ENCODE results near the gene SLC1A7. TPM values are rescaled to one million over a fixed set of nuclear protein-coding genes. Genes with fewer than 3 reads are reported as not detected.

Gene SLC1A7
- total RNA-seq, 1 donor from 2014 or later, result 21.1 TPM

GRCh38 chr1:53091841-53092645 is 50.4 kb downstream of the SLC1A7 start:
- DNase-seq (ENCODE audit: low spot score), result no peak

GRCh38 chr1:53090227-53091147 is 52.0 kb downstream of the SLC1A7 start:
- DNase-seq (ENCODE audit: low spot score), result peak; percentile 49

- peak; percentile 81 for DNase-seq (ENCODE audit: low spot score)
These were observed 52.8 kb downstream of the SLC1A7 start for GRCh38 chr1:53089478-53090226.

GRCh38 chr1:53088616-53089300 is 53.7 kb downstream of the SLC1A7 start:
- DNase-seq (ENCODE audit: low spot score), result no peak

- DNase-seq (ENCODE audit: low spot score), result no peak
These were observed 54.8 kb downstream of the SLC1A7 start for GRCh38 chr1:53087332-53088285.

GRCh38 chr1:53086491-53087070 is 55.9 kb downstream of the SLC1A7 start:
- no peak for DNase-seq (ENCODE audit: low spot score)

GRCh38 chr1:53085405-53085804 is 57.0 kb downstream of the SLC1A7 start:
- DNase-seq (ENCODE audit: low spot score), result no peak

- no peak for DNase-seq (ENCODE audit: low spot score)
These were observed 57.9 kb downstream of the SLC1A7 start for GRCh38 chr1:53084589-53084971.

GRCh38 chr1:53083636-53084588 is 58.5 kb downstream of the SLC1A7 start:
- DNase-seq (ENCODE audit: low spot score), result no peak

- DNase-seq (ENCODE audit: low spot score), result no peak
These were observed 59.5 kb downstream of the SLC1A7 start for GRCh38 chr1:53082826-53083455.

GRCh38 chr1:53081384-53082066 is 60.9 kb downstream of the SLC1A7 start:
- DNase-seq (ENCODE audit: low spot score), result no peak

- no peak for DNase-seq (ENCODE audit: low spot score)
These were observed 61.7 kb downstream of the SLC1A7 start for GRCh38 chr1:53080769-53081168.

GRCh38 chr1:53080041-53080440 is 62.4 kb downstream of the SLC1A7 start:
- no peak for DNase-seq (ENCODE audit: low spot score)

GRCh38 chr1:53079251-53079650 is 63.2 kb downstream of the SLC1A7 start:
- no peak for DNase-seq (ENCODE audit: low spot score)

GRCh38 chr1:53078333-53079101 is 63.9 kb downstream of the SLC1A7 start:
- no peak for DNase-seq (ENCODE audit: low spot score)

GRCh38 chr1:53077599-53077965 is 64.9 kb downstream of the SLC1A7 start:
- no peak for DNase-seq (ENCODE audit: low spot score)

All from mucosa of gallbladder (tissue), 1 donor.